ENCODE data around the gene EID3. TPM values are rescaled to one million over a fixed set of nuclear protein-coding genes. Genes with fewer than 3 reads are reported as not detected.

EID3 gene
- total RNA-seq, 1 experiment from 2014 or later = 3.0 TPM

DNA sequence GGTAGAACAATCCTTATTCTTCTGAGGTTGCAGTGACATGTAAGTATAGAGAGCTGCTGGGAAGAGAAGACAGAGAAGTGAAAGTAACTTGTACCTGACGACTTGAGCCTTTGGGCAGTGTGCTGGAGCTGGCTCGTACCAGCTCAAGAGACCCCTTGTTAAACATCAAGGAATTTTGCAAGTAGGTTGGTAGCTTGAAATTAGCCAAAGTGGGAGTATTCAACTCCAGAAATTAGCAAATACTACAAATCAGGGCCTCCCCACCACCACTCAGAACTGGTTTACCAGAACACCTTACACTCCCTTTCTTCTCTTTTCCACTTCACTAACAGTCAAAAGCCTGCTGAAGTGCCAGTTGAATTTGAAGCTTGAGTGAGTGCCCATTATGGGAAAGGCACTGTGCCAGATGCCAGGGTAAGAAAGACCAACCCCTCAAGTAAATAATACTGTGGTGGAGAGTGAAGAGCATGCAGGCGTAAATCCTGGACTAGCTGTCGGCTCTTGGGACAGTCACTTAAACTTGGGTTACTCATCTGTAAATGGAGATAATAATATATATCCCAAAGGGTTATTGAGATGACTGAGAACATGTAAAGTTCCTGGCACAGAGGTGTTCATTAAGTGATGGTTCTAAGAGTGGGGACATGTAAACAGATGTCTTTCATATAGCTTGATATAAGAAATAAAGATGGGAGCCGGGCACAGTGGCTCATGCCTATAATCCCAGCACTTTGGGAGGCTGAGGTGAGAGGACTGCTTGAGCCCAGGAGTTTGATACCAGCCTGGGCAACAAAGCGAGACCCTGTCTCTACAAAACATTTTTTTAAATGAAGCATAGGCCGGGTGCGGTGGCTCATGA lies 27.0 kb upstream of the EID3 start:
- no peaks in the 10 kb centered on the region for H3K36me3 ChIP-seq (ENCODE audit: control insufficient read depth in 1 of 2, insufficient read depth in 2 of 2, low read length in 2 of 2)
- H3K79me2 ChIP-seq (ENCODE audit: insufficient read depth, low read length) = no peaks in the 10 kb centered on the region
- no peak for ATAC-seq
- H3K27ac ChIP-seq (ENCODE audit: low read depth, low read length) = peak overlapping the region; percentile 83
- no peak overlapping the region for H2AFZ ChIP-seq (ENCODE audit: low read depth, low read length, poor library complexity, severe bottlenecking)
- intact Hi-C loops (cut with micrococcal nuclease) = no loop called here
- H3K4me1 ChIP-seq (ENCODE audit: control insufficient read depth in 1 of 2, insufficient read depth in 2 of 2, low read length in 2 of 2) = peaks cover 57 to 82% of the 10 kb centered on the region in 2 experiments
- no peaks in the 10 kb centered on the region for H3K9me3 ChIP-seq (ENCODE audit: control insufficient read depth in 1 of 2, insufficient read depth in 1 of 2, low read depth in 1 of 2, low read length in 2 of 2)
- no peak for DNase-seq (ENCODE audit: low read depth, low spot score)
- no TSS peak for BruUV-seq (replicated peaks)
- ChIA-PET RAD21 (ENCODE audit: low non-redundant PET in 1 of 2, low total read pairs in 2 of 2, uncharacterized antibody in 2 of 2, unreplicated experiment in 2 of 2) (interaction anchor here in 1 of 2 experiments (0.7 kb wide), 1 partner anchor 54 kb away, joined by 4 read pairs; no protein-coding TSS in a partner anchor), CTCF (no interaction called here), POLR2A (interaction anchor here (1.1 to 5.5 kb wide), 4 partner anchors 11 to 56 kb away, joined by 4 to 56 read pairs (median 4); no protein-coding TSS in a partner anchor)
- peak overlapping the region in 1 of 2 experiments; percentile 24; a peak in 2 of 4 replicates for H3K4me3 ChIP-seq (replicated peaks in 1 of 2; ENCODE audit: low read depth in 1 of 2, low read length in 2 of 2)
- no peaks in the 10 kb centered on the region for H3K9me2 ChIP-seq (ENCODE audit: insufficient read depth)
- H3K9ac ChIP-seq (ENCODE audit: low read length) = peak overlapping the region; percentile 49
- TF ChIP-seq, protein P1, sequence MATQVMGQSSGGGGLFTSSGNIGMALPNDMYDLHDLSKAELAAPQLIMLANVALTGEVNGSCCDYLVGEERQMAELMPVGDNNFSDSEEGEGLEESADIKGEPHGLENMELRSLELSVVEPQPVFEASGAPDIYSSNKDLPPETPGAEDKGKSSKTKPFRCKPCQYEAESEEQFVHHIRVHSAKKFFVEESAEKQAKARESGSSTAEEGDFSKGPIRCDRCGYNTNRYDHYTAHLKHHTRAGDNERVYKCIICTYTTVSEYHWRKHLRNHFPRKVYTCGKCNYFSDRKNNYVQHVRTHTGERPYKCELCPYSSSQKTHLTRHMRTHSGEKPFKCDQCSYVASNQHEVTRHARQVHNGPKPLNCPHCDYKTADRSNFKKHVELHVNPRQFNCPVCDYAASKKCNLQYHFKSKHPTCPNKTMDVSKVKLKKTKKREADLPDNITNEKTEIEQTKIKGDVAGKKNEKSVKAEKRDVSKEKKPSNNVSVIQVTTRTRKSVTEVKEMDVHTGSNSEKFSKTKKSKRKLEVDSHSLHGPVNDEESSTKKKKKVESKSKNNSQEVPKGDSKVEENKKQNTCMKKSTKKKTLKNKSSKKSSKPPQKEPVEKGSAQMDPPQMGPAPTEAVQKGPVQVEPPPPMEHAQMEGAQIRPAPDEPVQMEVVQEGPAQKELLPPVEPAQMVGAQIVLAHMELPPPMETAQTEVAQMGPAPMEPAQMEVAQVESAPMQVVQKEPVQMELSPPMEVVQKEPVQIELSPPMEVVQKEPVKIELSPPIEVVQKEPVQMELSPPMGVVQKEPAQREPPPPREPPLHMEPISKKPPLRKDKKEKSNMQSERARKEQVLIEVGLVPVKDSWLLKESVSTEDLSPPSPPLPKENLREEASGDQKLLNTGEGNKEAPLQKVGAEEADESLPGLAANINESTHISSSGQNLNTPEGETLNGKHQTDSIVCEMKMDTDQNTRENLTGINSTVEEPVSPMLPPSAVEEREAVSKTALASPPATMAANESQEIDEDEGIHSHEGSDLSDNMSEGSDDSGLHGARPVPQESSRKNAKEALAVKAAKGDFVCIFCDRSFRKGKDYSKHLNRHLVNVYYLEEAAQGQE (IDR thresholded peaks at IDR 0.05; ENCODE audit: low read depth) = no peak
- TF ChIP-seq ZFX (IDR thresholded peaks at IDR 0.05) (no peak), YY1 (IDR thresholded peaks at IDR 0.05; ENCODE audit: extremely low read depth, insufficient replicate concordance, low read depth, low read length) (no peak), POLR2AphosphoS5 (IDR thresholded peaks at IDR 0.05; ENCODE audit: low read depth, low read length) (no peak)
- H3K4me2 ChIP-seq (ENCODE audit: low read length) = peak overlapping the region; percentile 74
- no peaks in the 10 kb centered on the region for H3K27me3 ChIP-seq (ENCODE audit: insufficient read depth, low read length)
- no peaks in the 10 kb centered on the region for H4K20me1 ChIP-seq (ENCODE audit: insufficient read depth)
